ENCODE results near the gene SPATA31C1.
"Not testable (repeated sequence)": the region's sequence is repeated elsewhere in the genome, so short reads cannot be mapped to it uniquely, and the experiment has no call there.

Gene SPATA31C1

GRCh38 chr9:87934444-87934843, 16.7 kb downstream of the SPATA31C1 start:
- H3K4me3 ChIP-seq (ENCODE audit: low read depth, low read length) = not testable (repeated sequence)

GRCh38 chr9:87937352-87937751, 19.6 kb downstream of the SPATA31C1 start:
- H3K4me3 ChIP-seq (ENCODE audit: low read depth, low read length) = not testable (repeated sequence)

- not testable (repeated sequence) for H3K4me3 ChIP-seq (ENCODE audit: low read depth, low read length)
Measured at GRCh38 chr9:87937918-87938317, 20.2 kb downstream of the SPATA31C1 start.

- not testable (repeated sequence) for H3K4me3 ChIP-seq (ENCODE audit: low read depth, low read length)
Measured at GRCh38 chr9:87938336-87938735, 20.6 kb downstream of the SPATA31C1 start.

- H3K4me3 ChIP-seq (ENCODE audit: low read depth, low read length) = not testable (repeated sequence)
Measured at GRCh38 chr9:87939096-87939495, 21.3 kb downstream of the SPATA31C1 start.

GRCh38 chr9:87944096-87944495, 26.3 kb downstream of the SPATA31C1 start:
- no peak overlapping the region for H3K4me3 ChIP-seq (ENCODE audit: low read depth, low read length)

- H3K4me3 ChIP-seq (ENCODE audit: low read depth, low read length) = no peak overlapping the region
Measured at GRCh38 chr9:87944682-87945081, 26.9 kb downstream of the SPATA31C1 start.

- H3K4me3 ChIP-seq (ENCODE audit: low read depth, low read length) = no peak overlapping the region
Measured at GRCh38 chr9:87950296-87950695, 32.5 kb downstream of the SPATA31C1 start.

- H3K4me3 ChIP-seq (ENCODE audit: low read depth, low read length) = no peak overlapping the region
Measured at GRCh38 chr9:87950765-87951488, 33.2 kb downstream of the SPATA31C1 start.

- no peak overlapping the region for H3K4me3 ChIP-seq (ENCODE audit: low read depth, low read length)
Measured at GRCh38 chr9:87954230-87954629, 36.5 kb downstream of the SPATA31C1 start.

GRCh38 chr9:87957839-87958238, 40.1 kb downstream of the SPATA31C1 start:
- no peak overlapping the region for H3K4me3 ChIP-seq (ENCODE audit: low read depth, low read length)

- H3K4me3 ChIP-seq (ENCODE audit: low read depth, low read length) = no peak overlapping the region
Measured at GRCh38 chr9:87958591-87958990, 40.8 kb downstream of the SPATA31C1 start.

GRCh38 chr9:87959916-87960581, 42.3 kb downstream of the SPATA31C1 start:
- no peak overlapping the region for H3K4me3 ChIP-seq (ENCODE audit: low read depth, low read length)

GRCh38 chr9:87963770-87964169, 46.0 kb downstream of the SPATA31C1 start:
- H3K4me3 ChIP-seq (ENCODE audit: low read depth, low read length) = no peak overlapping the region

- H3K4me3 ChIP-seq (ENCODE audit: low read depth, low read length) = no peak overlapping the region
Measured at GRCh38 chr9:87964826-87965225, 47.1 kb downstream of the SPATA31C1 start.

- H3K4me3 ChIP-seq (ENCODE audit: low read depth, low read length) = no peak overlapping the region
Measured at GRCh38 chr9:87968155-87968554, 50.4 kb downstream of the SPATA31C1 start.

- no peak overlapping the region for H3K4me3 ChIP-seq (ENCODE audit: low read depth, low read length)
Measured at GRCh38 chr9:87970602-87971001, 52.8 kb downstream of the SPATA31C1 start.

GRCh38 chr9:87973122-87973521, 55.4 kb downstream of the SPATA31C1 start:
- H3K4me3 ChIP-seq (ENCODE audit: low read depth, low read length) = no peak overlapping the region
